Activated naive CD8-positive, alpha-beta T cell treated with anti-CD3 and anti-CD28 coated beads, Interleukin-2, amount 10 ng/mL, durations not matched to agents 7 days and 5 days (primary cell): ENCODE results near the gene WDSUB1. TPM values are rescaled to one million over a fixed set of nuclear protein-coding genes. Genes with fewer than 3 reads are reported as not detected.
A peak's percentile ranks its signal among the peaks of the same experiment; 100 is the strongest.

Experiments
- ATAC-seq: fragments of 150-1000 bp; cut with Tn5 transposase; one replicate; pipeline ENCODE4 v1.10.0; 2021; ENCODE audit warnings: low read depth, moderate library complexity
- POLR2A ChIA-PET: fragments of 350-600 bp; sonication (Branson Sonifier 250); formaldehyde crosslinking; loops from one replicate; lab custom pipeline; 2021; ENCODE audit warnings: antibody characterized with exemption; lab: Charles Lee
- DNase-seq: peaks from one replicate; pipeline ENCODE4 v3.0.0; 2021
- H3K27ac Mint-ChIP-seq: one replicate; pipeline ENCODE4 v1.8.0; 2022; ENCODE audit warnings: mild to moderate bottlenecking, mixed read lengths
- H3K27me3 Mint-ChIP-seq: one replicate; pipeline ENCODE4 v1.8.0; 2022; ENCODE audit warnings: mild to moderate bottlenecking, moderate library complexity, mixed read lengths
- H3K36me3 Mint-ChIP-seq: one replicate; pipeline ENCODE4 v1.8.0; 2021; ENCODE audit warnings: mild to moderate bottlenecking, mixed read lengths
- H3K4me1 Mint-ChIP-seq: one replicate; pipeline ENCODE4 v1.8.0; 2021; ENCODE audit warnings: mixed read lengths
- H3K4me3 Mint-ChIP-seq: one replicate; pipeline ENCODE4 v1.8.0; 2022; ENCODE audit warnings: mild to moderate bottlenecking, moderate library complexity, mixed read lengths
- H3K9me3 Mint-ChIP-seq: one replicate; pipeline ENCODE4 v1.8.0; 2021; ENCODE audit warnings: mixed read lengths
- total RNA-seq, 2 experiments: library from RNA; stranded (reverse); gene quantifications; one replicate each; pipeline ENCODE4 v1.2.3, GENCODE V29; 2021

Gene WDSUB1
- total RNA-seq, 2 experiments from 2014 or later: 5.3 to 5.6 TPM

DNA sequence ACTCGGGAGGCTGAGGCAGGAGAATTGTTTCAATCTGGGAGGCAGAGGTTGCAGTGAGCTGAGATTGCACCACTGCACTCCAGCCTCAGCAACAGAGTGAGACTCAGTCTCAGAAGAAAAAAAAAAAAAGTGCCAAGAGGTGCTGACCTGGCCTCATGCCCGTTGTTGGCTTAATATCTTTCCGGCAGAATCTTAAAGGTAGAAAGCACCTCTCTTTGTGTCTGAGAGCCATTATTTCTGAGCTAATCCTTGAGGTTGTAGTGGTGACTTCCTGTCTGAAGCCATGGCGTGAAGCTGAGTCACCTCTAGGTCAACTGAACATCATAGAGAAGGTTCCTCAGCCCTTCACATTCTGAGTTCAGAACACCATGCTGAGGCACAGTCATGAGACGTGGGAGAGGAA, 60.4 kb downstream of the WDSUB1 start:
- no peaks in the 10 kb centered on the region for H3K9me3 Mint-ChIP-seq
- H3K4me1 Mint-ChIP-seq: peaks cover 29% of the 10 kb centered on the region
- ATAC-seq (peak; percentile 89), DNase-seq (no peak)
- H3K36me3 Mint-ChIP-seq: peaks cover 3% of the 10 kb centered on the region
- no peak overlapping the region for H3K4me3 Mint-ChIP-seq
- POLR2A ChIA-PET: interaction anchor here (1.1 kb wide), 1 partner anchor 16 kb away, joined by 3 read pairs; no protein-coding TSS in a partner anchor
- H3K27ac Mint-ChIP-seq: no peak overlapping the region
- no peaks in the 10 kb centered on the region for H3K27me3 Mint-ChIP-seq

DNA sequence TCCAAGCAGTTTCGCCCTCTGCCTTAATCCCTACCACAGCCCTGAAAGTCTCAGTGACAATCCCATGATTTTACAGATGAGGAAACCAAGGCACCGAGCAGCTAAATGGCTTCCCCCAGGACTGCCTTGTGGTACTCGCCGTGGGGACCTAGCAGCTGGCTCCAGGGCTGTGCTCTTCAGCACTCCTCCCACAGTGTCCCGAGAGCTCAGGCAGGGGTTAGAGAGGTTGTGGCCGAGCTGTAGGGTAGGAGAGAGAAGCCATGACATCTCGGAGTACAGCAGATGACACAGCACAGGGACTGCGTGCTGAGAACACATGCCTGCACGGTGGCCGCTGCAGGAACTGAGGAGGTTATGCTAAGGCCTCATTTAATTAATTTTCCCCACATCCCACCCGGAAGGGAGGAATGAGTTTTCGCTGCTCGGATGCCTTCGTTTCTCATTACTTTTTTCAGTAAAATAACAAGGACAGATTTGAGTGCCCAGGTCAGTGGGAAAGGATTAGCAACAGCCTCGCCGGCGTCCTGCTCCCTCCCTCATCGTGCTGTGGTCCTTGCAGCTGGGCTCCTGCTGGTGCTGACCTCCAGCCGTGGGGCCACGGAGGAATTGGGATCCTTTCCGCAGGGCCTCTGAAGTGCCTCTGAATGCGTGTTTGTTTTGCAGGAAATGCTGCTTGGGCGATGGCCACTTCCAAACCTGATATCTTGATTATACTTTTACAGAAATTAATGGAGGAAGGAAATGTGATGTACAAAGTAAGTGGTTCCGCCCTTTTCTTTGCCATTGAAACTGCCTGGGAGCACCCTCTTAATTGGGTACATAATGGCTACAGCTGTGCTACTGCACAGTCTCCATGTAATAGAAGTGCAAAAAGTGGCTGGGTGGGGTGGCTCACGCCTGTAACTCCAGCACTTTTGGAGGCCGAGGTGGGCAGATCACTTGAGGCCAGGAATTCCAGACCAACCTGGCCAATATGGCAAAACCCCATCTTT, 61.2 kb downstream of the WDSUB1 start:
- H3K27me3 Mint-ChIP-seq: no peaks in the 10 kb centered on the region
- H3K4me1 Mint-ChIP-seq: peaks cover 29% of the 10 kb centered on the region
- POLR2A ChIA-PET: interaction anchor here (1.1 kb wide), 1 partner anchor 16 kb away, joined by 3 read pairs; no protein-coding TSS in a partner anchor
- peaks cover 3% of the 10 kb centered on the region for H3K36me3 Mint-ChIP-seq
- H3K4me3 Mint-ChIP-seq: no peak overlapping the region
- no peak overlapping the region for H3K27ac Mint-ChIP-seq
- H3K9me3 Mint-ChIP-seq: no peaks in the 10 kb centered on the region
- DNase-seq: no peak
- ATAC-seq: no peak

DNA sequence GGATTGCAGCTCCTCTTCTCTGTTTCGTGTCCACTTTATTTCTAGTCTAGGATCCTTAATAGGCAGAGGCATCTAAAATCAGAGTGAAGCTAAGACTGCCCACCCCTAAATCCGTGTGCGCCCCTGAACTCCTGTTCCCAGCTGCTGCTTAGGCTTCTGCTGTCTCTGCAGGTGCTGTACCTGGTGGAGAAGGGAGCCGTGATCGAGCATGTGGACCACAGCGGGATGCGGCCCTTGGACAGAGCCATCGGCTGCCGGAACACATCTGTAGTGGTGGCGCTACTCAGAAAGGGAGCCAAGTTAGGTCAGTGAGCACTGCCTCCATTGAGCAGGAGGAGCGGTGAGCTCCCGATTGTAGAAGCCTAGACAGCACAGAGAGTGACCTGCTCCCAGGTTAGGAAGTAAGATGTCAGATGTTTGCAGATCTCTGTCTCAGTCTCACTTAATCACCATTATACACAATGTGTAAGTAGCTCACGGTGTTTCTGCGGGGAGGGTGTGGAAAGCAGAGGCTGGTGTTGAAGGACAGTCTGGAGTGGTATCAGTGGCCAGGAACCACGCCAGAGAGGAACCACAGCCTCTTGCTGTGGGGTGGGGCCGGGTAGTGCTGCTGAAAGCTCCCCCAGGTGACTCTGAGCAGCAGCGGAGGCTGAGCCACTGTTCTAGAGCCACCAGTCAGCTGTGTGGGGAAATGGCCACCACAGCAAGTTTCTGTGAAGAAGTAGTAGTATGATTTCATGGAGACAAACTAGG, 62.3 kb downstream of the WDSUB1 start:
- Mint-ChIP-seq H3K4me1 (peaks cover 25% of the 10 kb centered on the region), H3K4me3 (no peak overlapping the region), H3K9me3 (no peaks in the 10 kb centered on the region), H3K36me3 (no peaks in the 10 kb centered on the region), H3K27me3 (no peaks in the 10 kb centered on the region), H3K27ac (no peak overlapping the region)
- ATAC-seq (no peak), DNase-seq (no peak)
- POLR2A ChIA-PET: no interaction called here

DNA sequence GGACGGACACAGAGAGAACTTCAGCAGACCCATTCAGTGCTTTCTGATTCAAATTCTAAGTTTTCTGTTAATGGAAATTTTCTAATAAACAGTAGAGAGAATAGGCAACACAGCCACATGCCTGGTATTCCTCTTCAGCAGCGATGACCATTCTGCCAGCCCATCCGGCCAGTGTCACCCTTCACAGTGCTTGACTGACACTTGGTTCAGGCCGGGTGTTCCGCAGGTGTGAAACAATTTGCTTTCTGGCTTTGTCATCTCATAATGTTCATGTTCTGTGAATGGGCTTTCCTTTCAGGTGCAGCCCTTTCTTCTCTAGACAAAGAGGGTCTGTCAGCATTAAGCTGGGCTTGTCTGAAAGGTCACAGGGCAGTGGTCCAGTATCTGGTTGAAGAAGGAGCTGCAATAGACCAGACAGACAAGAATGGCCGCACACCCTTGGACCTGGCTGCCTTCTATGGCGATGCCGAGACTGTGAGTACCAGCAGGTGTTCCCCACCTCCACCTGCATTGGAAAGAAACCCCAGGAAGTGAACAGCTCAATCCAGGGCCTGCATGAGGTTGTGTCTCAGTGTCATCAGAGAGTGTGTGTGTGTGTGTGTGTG, 67.0 kb downstream of the WDSUB1 start:
- no peak for ATAC-seq
- H3K9me3 Mint-ChIP-seq: no peaks in the 10 kb centered on the region
- POLR2A ChIA-PET: no interaction called here
- DNase-seq: no peak
- no peaks in the 10 kb centered on the region for H3K27me3 Mint-ChIP-seq
- H3K4me1 Mint-ChIP-seq: no peaks in the 10 kb centered on the region
- H3K36me3 Mint-ChIP-seq: no peaks in the 10 kb centered on the region
- H3K27ac Mint-ChIP-seq: no peak overlapping the region
- no peak overlapping the region for H3K4me3 Mint-ChIP-seq

DNA sequence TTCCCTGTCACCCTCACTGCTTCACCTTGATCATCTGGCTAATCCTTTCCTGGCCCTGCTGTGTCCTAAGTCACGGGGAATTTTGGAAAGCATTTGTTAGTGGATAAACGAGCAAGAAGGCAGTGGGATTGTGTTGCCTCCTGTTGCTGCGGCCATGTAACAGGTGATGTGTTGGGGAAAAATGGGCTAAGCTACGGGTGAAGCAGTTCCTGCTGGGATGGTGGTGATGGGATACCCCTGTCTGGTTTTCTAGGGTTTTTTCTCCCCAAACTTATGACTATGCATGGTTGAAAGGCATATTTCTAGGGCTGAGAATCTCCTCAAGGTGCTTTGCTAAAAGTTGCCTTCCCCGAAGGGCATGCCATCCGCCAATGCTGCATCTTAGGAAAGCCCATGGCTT, 68.1 kb downstream of the WDSUB1 start:
- no peaks in the 10 kb centered on the region for H3K9me3 Mint-ChIP-seq
- no peak overlapping the region for H3K4me3 Mint-ChIP-seq
- H3K36me3 Mint-ChIP-seq: no peaks in the 10 kb centered on the region
- DNase-seq: no peak
- H3K27me3 Mint-ChIP-seq: no peaks in the 10 kb centered on the region
- no peaks in the 10 kb centered on the region for H3K4me1 Mint-ChIP-seq
- ATAC-seq: no peak
- no peak overlapping the region for H3K27ac Mint-ChIP-seq
- POLR2A ChIA-PET: no interaction called here

DNA sequence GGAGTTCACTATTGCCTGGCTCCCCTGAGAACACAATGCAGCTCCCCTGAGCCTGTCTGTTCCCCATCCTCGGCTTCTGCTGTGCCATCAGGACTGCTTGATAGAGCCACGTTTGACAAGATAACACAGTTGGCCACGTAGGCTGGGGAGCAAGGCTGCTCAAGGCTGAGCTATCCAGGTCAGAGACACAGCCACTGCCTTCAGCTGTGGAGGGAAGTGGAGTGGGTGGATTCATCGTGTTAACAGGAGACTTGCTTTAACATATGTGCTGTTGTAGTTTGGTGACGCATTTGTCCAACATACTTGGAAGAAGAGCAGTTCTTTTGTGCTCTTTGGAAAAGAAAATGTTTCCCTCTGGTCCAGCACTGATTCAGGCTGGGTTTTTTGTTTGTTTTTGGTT, 68.8 kb downstream of the WDSUB1 start:
- Mint-ChIP-seq H3K4me1 (no peaks in the 10 kb centered on the region), H3K9me3 (no peaks in the 10 kb centered on the region), H3K36me3 (no peaks in the 10 kb centered on the region), H3K27me3 (no peaks in the 10 kb centered on the region), H3K27ac (no peak overlapping the region), H3K4me3 (no peak overlapping the region)
- DNase-seq (no peak), ATAC-seq (no peak)
- POLR2A ChIA-PET: no interaction called here

DNA sequence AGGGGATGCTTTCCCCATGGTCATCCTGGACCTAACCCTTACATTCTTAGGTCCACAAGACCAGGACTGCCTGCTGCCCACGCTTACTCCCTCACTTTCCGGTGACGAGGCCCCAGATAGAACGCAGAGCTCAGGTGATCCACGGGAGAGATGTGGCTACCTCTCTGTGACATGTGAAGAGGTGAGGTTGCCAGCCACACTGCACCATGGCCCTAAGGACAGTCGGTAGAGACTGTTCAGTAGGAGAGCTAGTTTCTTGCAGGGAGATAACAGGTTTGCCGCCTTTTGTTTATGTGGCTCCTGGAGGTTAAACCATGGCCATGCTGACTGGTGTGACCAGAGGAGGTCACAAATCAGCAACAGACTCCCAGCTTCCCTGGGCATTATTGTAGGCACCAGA, 71.4 kb downstream of the WDSUB1 start:
- ATAC-seq: no peak
- Mint-ChIP-seq H3K27ac (no peak overlapping the region), H3K4me1 (peaks cover 1% of the 10 kb centered on the region), H3K4me3 (no peak overlapping the region), H3K27me3 (no peaks in the 10 kb centered on the region), H3K36me3 (no peaks in the 10 kb centered on the region), H3K9me3 (no peaks in the 10 kb centered on the region)
- POLR2A ChIA-PET: no interaction called here
- no peak for DNase-seq

DNA sequence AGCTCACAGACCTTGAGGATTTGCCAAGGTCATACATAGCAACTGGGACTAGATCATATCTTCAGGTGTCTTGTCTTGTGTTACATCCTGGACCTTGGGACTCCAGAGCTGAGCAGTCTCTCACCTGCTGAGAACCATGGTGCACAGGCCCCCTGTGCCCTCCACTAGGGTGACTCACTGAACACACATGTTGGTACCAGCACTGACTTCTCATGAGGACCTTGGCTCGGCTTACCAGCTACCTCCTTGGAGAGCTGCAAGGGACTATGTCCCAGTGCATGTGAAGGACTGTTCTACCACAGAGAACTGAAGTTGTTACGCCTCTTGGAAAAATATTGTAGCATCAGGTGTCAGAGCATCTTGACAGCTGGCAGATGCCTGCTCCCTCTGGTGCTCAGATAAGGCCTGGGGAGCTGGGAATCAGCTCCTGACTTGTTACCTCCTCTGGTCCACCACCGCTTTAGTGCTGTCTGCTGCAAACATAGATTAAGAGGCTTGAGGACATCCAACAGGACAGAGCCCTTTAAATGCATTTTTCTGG, 72.1 kb downstream of the WDSUB1 start:
- H3K4me3 Mint-ChIP-seq: no peak overlapping the region
- no peaks in the 10 kb centered on the region for H3K27me3 Mint-ChIP-seq
- H3K27ac Mint-ChIP-seq: no peak overlapping the region
- H3K9me3 Mint-ChIP-seq: no peaks in the 10 kb centered on the region
- DNase-seq (no peak), ATAC-seq (no peak)
- no peaks in the 10 kb centered on the region for H3K36me3 Mint-ChIP-seq
- peaks cover 9% of the 10 kb centered on the region for H3K4me1 Mint-ChIP-seq
- POLR2A ChIA-PET: interaction anchor here (0.6 kb wide), 1 partner anchor 288 kb away, joined by 4 read pairs; no protein-coding TSS in a partner anchor

DNA sequence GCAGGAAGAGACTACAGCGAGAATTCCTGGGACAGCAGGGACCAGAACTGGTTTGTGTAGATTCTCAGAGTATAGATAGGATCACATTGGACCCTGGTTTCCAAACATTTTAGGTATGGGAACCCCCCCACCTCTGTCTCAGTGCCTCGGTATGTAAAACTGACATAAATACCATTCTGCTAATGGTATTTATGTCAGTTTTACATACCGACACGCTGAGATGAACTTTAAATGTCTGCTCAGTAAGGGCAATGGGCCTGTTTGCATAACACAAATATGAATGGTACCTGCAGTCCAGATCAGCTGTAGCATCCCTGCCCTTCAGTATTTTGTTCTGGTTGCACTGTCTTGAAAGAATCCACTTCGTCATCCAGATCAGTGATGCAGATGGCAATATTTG, 73.2 kb downstream of the WDSUB1 start:
- Mint-ChIP-seq H3K9me3 (no peaks in the 10 kb centered on the region), H3K36me3 (no peaks in the 10 kb centered on the region), H3K4me1 (peaks cover 11% of the 10 kb centered on the region), H3K27me3 (no peaks in the 10 kb centered on the region), H3K4me3 (no peak overlapping the region), H3K27ac (no peak overlapping the region)
- no peak for ATAC-seq
- DNase-seq: no peak
- POLR2A ChIA-PET: no interaction called here

DNA sequence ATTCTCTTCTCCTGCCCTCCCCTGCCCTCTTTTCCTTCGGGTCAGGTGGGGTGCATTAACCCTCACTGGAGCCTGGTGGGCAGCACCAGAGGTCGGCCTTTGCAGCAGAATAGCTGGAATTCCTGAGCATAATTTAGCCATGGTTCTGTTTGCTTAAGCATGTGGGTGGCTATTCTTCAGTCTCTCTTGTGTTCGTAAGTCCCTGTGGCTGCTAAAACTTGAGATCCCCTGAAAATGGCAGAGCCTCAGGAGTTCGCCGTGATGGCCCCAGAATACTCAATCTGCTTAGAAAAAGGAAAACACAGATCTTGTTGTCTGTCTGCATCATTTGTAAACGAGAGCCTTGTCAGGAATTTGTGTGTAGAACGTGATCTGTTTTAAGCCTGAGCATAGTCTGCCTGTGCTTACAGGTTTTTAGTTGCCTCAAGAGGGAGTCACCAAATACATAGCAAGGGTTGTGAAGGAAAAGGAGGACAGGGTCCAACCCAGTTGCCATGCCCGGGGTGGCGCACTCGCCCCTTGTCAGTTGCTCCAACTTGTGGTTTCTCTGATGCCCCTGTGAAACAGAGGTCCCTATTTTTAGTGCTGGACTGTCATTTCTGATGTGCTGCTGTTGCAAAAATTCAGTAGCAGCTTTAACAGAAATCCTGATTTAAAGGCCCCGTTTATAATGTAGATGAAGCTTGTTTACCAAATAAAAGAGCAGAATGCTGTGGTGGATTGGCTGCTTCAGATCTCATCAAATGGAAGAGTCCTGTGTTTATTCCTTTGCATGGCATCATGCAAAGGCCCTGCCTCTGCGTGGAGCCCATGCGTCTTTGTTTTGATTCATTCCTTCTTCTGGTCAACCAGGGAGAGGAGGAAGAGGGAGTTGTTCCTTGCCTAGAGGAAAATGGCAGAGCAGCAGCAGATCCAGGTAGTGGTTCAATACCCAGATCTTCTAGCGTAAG, 74.8 kb downstream of the WDSUB1 start:
- Mint-ChIP-seq H3K36me3 (no peaks in the 10 kb centered on the region), H3K27me3 (no peaks in the 10 kb centered on the region), H3K4me1 (peaks cover 11% of the 10 kb centered on the region), H3K9me3 (no peaks in the 10 kb centered on the region), H3K27ac (no peak overlapping the region), H3K4me3 (no peak overlapping the region)
- POLR2A ChIA-PET: no interaction called here
- no peak for DNase-seq
- no peak for ATAC-seq

DNA sequence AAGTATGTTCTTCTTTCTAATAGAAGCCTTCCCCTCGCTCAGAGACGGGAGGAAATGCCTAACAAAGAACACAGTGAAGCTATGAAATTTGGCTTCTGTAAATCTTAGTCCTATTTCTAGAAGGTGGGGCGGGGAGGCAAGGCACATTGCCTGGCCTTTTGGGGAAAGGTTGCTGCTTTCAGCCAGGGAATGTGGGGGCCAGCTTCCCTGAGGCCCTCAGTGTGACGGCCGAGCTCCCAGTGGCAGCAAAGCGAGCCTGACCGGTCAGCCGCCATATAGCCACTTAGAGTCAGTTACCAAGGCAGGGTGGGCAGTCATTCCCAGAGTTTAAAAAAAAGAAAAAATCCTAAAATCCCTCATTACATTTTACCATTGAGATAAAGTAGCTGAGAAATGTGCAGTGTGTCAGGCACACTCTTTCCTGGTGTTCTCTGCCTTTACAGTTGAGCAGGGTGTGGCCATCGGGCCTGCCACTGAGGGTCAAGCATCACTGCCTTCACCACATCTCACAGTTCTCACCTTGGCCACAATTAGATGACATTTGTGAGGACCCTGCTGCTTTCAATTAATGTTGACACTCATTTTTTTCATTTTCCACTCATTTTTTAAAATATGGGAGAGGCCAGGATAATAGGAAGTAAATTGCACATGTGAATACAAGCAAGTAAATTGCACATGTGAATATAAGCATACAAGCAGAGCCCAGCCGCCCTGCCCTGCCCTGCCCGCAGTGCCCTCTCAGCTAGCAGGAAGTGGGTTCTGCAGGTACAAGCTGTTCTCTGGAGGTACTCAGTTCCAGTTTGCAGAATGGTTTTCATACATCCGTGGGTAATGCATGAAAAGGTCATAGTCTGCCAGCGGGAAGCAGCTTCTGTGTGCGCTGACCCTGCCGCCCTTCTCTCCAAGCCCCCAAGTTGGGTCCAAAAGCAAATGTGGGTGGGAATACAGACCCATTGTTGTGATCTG, 76.9 kb downstream of the WDSUB1 start:
- no peaks in the 10 kb centered on the region for H3K27me3 Mint-ChIP-seq
- no peaks in the 10 kb centered on the region for H3K36me3 Mint-ChIP-seq
- DNase-seq (peak; percentile 43), ATAC-seq (peak; percentile 100)
- no peaks in the 10 kb centered on the region for H3K9me3 Mint-ChIP-seq
- peak overlapping the region; percentile 58 for H3K4me3 Mint-ChIP-seq
- POLR2A ChIA-PET: interaction anchor here (1.0 kb wide), 1 partner anchor 16 kb away, joined by 3 read pairs; no protein-coding TSS in a partner anchor
- H3K27ac Mint-ChIP-seq: no peak overlapping the region
- H3K4me1 Mint-ChIP-seq: peaks cover 11% of the 10 kb centered on the region
